GM12874 (cell line): ENCODE data around the gene TEAD4.

Source experiments
- CTCF ChIP-seq: IDR thresholded peaks from 2 replicates; pipeline ENCODE4 v1.5.1; 2011; ENCODE audit warnings: low read depth, mild to moderate bottlenecking, control low read depth, low read length, moderate library complexity; ENCODE audit not compliant: insufficient read depth

Gene TEAD4

GRCh38 chr12:3042826-3043225, 83.6 kb downstream of the TEAD4 start:
- no peak for TF ChIP-seq CTCF

GRCh38 chr12:3043406-3043805, 84.2 kb downstream of the TEAD4 start:
- TF ChIP-seq CTCF = no peak

GRCh38 chr12:3044141-3044630, 85.0 kb downstream of the TEAD4 start:
- no peak for TF ChIP-seq CTCF

GRCh38 chr12:3045494-3045893, 86.3 kb downstream of the TEAD4 start:
- TF ChIP-seq CTCF = no peak

- TF ChIP-seq CTCF = no peak
Measured at GRCh38 chr12:3045989-3046388, 86.8 kb downstream of the TEAD4 start.

GRCh38 chr12:3046441-3047200, 87.4 kb downstream of the TEAD4 start:
- no peak for TF ChIP-seq CTCF

- no peak for TF ChIP-seq CTCF
Measured at GRCh38 chr12:3047961-3048360, 88.8 kb downstream of the TEAD4 start.
